HG02763 (cell line): ENCODE results near the gene RPH3AL.
"Not testable (repeated sequence)": the region's sequence is repeated elsewhere in the genome, so short reads cannot be mapped to it uniquely, and the experiment has no call there.

Experiments
- ATAC-seq: cut with Tn5 transposase; IDR thresholded peaks from one replicate; pipeline ENCODE4 v1.9.1; 2021; ENCODE audit warnings: mild to moderate bottlenecking, moderate library complexity; ENCODE audit not compliant: unreplicated experiment

Gene RPH3AL

DNA sequence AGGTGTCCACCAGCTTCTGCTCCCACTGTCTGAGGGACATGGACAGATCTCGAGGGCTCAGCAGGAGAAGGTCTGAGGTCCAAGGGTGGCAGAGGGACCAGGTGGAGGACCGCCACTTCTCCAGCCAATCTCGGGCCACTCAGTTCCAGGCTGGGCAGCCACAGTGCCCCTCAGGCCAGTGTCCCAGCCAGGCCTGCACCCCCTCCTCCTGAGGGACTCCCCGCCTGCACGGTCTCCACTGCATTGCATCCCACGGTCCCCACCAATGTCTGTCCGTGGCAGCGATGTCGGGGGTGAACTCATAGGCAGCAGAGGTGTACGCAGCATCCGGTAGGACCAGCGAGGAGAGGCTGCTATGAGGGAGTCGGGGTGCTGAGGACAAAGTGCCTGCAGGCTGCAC lies 107.0 kb downstream of the RPH3AL start:
- no peak for ATAC-seq

DNA sequence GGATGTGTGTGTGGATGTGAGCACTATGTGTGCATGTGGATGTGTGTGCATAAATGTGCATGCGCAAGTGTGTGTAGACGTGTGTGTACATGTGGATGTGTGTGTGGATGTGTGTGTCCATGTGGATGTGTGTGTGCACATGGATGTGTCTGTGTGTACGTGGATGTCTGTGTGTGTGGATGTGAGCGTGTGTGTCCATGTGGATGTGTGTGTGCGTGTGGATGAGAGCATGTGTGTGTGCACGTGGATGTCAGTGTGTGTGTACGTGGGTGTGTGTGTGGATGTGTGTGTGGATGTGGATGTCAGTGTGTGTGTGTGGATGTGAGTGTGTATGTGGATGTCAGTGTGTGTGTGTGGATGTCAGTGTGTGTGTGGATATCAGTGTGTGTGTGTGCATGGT lies 107.6 kb downstream of the RPH3AL start:
- ATAC-seq: no peak

DNA sequence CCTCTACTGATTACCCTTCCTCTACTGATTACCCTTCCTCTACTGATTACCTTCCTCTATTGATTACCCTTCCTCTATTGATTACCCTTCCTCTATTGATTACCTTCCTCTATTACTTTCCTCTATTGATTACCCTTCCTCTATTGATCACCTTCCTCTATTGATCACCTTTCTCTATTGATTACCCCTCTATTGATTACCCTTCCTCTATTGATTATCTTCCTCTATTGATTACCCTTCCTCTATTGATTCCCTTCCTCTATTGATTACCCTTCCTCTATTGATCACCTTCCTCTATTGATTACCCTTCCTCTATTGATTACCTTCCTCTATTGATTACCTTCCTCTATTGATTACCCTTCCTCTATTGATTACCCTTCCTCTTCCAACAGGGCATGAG lies 108.7 kb downstream of the RPH3AL start:
- ATAC-seq: not testable (repeated sequence)

DNA sequence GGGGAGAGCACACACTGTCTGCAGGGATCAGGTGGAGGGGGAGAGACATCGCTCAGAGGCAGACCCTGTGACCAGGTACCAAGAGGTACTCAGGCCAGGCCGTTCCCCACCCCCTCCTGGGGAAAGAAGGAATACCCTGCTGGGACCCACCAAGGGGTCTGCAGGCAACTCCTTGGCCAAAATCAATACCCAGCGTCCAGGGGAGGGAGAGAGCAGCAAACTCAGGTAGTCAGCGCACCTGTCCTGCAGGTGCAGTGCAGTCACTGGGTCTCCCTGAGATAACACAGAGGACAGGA lies 113.7 kb downstream of the RPH3AL start:
- ATAC-seq: no peak

DNA sequence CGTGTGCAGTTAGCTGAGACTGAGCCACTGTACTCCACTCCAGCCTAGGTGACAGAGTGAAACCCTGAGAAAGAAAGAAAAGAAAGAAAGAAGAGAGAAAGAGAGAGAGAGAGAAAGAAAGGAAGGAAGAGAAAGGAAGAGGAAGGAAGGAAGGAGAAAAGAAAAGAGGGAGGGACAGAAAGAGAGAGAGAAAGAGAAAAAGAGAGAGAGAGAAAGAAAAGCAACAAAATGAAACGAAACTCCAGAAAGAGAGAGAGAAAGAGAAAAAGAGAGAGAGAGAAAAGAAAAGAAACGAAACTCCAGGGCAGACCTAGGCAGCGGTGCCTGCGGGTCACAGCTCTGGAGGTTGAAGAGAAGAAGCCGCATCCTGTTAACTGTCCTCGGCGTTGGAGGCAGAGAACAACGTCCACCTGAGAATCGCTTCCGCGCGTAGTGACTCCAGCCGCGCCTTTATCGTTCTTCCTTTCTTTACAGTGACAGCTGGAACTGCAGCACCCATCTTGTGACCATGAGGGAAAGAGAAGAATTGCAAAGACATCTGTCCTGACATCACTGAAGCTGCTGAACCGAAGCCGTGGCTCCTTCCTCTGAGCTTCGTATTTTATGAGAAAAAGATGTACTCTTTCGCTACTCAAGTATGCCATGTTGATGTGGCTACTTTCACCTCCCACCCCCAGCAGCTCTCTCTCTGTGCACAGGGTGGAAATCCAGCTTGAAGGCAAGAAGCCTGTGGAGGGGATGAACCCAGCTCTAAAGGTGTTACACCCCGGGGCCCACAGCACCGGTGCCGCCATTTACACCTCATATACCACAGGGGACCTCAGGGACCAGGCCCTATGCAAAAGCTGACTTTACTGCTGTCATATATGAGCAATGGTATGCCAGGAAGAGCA lies 114.3 kb downstream of the RPH3AL start:
- no peak for ATAC-seq

DNA sequence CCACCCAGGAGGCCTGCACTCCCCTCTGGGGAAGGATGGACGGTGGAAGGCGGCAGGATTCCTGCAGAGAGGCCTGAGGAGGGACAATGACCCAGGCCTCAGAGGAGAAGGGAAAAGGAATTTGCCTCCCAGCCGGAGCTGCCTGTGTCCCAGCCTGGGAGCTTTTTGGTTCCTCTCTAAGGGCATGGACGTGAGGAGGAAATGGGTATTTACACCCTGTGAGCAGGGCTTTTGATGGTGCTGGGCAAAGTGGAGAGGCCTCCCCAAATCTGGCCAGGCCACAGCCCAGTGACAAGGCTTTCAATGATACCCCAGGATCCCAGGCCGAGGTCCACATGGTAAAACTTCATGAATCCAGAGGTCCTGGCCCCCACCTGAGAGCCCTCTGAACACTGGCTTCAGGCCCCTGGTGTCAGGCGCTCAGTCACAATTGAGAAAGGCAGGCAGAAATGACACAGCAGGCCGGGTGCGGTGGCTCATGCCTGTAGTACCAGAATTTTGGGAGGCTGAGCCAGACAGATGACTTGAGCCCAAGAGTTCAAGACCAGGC lies 115.1 kb downstream of the RPH3AL start:
- no peak for ATAC-seq

DNA sequence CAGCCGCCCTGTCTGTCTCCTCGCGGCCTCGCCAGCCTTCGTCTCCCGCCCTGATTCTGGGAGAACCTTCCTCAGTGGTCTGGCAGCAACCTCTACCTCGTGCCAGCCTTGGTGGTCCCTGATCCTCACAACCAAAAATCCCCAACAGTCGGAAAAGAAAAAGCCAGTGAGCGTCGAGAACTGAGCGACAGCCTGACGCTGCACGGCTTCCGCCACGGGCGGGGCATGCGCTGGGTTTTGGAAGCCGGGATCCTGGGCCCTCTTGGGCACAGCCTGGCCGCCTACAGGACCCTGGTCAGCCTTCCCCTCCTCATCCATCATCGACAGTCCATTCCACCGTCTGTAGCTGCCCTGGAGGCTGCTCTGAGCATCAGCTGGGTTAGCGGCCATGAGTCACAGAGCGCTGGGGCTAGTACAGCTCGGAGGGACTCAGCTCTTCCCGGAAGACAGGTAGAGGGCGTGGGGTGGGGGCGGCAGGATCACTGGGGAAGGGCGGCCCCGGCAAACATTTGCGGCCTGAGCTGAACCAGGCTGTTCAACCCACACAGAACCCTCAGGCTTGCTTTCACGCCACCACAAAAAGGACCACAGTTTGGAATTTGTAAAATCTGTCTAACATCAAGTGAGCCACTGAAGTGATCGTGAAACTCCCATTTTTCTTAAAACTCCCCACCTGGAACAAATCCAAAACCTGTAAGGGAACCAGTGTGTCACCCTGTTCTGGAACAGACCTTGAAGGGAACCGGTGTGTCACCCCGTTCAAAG lies 115.8 kb downstream of the RPH3AL start:
- no peak for ATAC-seq

DNA sequence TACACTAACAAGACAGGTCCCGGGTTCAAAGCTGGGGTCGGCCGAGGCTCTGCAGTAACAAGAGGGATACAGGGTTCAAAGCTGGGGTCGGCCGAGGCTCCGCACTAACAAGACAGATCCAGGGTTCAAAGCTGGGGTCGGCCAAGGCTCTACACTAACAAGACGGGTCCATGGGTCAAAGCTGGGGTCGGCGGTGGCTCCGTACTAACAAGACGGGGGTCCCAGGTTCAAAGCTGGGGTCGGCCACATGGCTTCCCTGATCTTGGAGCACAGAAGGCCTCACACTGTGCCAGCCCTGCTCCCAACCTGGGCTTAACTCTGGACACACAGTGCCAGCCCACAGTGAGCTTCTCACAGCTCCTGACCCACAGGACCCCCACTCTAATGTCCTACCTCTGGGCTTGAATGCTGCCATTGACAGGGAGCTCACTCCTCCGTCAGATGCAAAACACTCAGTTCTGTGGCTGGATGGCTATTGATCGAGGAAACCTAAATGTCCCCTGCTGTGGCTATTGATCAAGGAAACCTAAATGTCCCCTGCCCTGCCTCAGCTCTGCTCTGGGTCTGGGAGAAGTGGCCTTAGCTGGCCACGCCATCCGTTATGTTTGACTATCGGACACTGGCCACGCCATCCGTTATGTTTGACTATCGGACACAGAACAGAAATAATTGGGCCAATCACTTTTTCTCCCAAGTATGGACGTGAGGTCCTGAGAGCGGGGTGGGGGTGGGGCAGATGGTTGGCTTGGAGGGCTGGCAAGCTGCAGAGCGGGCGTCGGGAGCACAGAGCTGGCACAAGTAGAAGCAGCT lies 116.6 kb downstream of the RPH3AL start:
- ATAC-seq: no peak

DNA sequence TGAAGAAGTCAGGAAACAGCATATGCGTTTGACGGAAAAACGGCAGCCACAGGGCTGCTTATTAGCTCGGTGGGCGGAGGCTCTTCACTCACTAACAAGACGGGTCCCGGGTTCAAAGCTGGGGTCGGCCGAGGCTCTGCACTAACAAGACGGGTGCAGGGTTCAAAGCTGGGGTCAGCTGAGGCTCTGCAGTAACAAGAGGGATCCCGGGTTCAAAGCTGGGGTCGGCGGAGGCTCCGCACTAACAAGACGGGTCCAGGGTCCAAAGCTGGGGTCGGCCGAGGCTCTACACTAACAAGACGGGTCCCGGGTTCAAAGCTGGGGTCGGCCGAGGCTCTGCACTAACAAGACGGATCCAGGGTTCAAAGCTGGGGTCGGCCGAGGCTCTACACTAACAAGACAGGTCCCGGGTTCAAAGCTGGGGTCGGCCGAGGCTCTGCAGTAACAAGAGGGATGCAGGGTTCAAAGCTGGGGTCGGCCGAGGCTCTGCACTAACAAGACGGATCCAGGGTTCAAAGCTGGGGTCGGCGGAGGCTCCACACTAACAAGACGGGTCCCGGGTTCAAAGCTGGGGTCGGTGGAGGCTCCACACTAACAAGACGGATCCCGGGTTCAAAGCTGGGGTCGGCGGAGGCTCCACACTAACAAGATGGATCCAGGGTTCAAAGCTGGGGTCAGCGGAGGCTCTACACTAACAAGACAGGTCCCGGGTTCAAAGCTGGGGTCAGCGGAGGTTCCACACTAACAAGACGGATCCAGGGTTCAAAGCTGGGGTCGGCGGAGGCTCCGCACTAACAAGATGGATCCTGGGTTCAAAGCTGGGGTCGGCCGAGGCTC lies 117.4 kb downstream of the RPH3AL start:
- not testable (repeated sequence) for ATAC-seq

DNA sequence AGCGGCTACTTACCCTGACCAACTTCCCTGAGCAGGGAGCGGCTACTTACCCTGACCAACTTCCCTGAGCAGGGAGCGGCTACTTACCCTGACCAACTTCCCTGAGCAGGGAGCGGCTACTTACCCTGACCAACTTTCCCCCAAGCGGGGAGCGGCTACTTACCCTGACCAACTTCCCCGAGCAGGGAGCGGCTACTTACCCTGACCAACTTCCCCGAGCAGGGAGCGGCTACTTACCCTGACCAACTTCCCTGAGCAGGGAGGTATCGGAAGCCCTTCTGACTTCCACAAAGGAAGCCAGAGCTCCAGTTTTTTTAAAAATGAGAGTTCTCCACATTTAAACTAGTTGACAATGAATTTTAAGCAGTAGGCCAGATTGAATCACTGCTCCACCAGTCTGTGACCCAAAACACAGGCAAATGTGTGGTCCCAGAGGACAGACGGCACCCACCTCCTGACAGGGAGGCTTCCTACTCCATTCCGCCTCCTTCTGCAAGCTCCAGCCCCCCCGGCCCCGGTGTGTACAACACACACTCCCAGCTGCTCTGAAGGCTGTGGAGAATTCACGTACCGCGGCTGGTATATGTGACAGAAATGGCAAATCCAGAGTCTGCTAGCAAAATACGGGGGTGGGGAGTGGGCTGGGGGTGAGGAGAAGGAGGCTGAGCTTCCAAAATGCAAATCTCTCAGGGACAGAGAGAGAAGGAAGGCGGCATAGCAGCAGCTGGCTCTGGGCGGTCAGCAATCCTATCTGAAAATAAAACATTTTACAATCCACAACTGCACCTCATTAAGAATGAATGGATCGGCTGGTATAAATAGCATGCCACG lies 118.2 kb downstream of the RPH3AL start:
- ATAC-seq: not testable (repeated sequence)

DNA sequence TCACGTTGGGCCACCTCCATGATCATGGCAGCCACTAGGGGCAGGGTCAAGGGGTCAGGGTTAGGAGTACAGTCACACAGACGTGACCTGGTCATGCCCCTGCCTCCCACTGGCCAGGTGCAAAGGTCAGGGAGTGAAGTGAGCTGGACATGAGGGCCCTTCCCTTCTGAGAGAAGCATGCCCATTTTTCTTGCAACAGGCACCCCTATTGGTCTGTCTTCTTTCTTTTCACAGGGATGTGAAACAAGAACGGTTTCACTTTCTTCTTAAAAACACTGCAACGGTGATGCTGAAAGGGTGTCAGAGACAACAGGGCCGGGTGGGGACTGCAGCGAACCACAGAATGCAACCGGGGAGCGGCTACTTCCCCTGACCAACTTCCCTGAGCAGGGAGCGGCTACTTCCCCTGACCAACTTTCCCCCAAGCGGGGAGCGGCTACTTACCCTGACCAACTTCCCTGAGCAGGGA lies 119.1 kb downstream of the RPH3AL start:
- ATAC-seq: no peak

DNA sequence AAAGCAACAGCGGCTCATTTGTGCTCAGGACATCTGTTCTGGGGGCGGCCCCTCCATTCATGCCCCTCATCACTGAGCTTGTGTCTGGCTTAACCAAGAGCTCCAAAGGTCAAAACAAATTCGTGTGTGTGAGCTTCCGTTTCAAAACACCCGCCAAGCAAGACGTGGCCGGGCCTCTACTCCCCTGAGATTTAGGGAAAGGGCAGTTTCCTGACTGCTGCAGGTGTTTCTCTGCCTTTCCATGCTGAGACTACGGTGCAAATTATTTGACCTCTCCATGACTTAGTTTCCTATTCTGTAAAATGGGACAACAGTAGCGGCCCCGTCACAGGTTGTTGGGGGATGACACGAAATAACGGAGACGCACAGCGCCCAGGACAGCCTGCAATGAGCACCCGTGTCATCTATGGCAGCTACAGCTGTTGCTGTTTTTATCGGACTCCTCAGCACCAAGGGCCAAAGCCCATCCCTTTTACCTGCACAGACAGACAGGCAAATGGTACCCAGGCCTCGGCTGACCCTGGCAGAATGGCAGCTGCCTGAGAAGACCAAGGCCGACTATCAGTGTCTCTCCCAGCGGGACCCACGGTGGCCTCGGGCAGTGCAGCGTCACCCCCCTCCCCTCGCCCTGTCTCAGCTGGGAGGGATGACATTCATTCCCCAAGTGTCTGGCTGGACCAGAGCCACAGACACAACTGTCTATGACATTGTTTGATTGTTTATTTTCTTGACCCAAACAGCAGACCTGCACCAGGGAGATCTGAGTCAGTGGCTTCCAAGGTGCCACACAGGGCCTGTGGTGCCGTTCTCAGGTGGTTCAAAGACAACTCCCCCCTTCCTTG lies 120.4 kb downstream of the RPH3AL start:
- ATAC-seq: no peak

DNA sequence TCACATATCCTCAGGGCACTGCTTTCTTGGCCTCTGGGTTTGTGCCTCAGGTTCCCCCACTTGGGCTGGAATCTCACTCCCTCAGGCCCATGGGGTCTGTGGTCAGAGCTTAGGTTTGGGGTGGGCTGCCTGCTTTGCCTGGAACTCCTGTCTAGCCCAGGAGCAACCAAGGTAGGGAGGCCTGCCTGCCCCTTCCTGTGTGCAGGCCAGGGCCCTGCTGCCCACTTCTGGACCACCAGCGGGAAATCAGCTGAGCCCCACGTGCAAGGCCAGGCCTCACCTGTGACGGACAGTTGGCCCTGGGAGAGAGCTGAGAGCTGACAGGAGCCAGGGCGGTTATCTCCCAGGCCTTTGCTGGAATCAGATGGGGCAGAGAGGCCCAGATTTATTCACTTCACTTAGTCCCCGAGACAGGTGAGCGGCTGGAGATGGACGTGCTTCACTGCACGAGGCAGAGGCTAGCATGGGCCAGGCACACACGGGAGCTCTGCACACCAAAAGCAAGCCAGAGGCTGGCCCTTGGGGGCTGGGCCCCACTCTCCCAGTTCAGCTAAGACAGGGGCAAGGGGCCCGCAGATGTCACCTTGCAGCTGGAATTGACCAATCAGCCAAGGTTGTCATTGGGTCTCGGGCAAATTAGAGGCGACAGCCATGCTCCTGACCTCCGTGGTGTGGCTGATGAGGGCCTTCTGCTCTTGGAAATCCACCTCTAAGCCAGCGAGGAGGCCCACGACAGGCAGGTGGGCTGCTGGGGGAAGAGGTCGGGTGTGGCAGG lies 121.2 kb downstream of the RPH3AL start:
- ATAC-seq: no peak

DNA sequence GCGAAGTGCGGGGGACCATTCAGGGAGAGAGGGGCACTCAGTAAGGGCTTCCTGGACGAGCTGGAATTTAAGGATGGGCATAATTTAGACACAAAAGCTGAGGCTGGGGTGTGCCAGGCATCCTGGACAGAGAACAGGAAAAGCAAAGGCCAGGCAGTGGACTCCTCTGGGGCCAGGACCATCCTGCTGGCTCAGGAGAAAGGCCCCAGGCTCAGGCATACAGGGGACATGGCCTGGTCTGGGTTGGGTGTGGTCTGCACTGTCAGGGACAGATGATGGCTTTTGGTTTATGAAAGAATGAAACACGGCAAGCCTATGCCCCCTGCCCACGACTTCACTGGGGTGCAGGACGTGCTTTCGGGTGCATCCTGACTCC lies 122.2 kb downstream of the RPH3AL start:
- ATAC-seq: no peak

DNA sequence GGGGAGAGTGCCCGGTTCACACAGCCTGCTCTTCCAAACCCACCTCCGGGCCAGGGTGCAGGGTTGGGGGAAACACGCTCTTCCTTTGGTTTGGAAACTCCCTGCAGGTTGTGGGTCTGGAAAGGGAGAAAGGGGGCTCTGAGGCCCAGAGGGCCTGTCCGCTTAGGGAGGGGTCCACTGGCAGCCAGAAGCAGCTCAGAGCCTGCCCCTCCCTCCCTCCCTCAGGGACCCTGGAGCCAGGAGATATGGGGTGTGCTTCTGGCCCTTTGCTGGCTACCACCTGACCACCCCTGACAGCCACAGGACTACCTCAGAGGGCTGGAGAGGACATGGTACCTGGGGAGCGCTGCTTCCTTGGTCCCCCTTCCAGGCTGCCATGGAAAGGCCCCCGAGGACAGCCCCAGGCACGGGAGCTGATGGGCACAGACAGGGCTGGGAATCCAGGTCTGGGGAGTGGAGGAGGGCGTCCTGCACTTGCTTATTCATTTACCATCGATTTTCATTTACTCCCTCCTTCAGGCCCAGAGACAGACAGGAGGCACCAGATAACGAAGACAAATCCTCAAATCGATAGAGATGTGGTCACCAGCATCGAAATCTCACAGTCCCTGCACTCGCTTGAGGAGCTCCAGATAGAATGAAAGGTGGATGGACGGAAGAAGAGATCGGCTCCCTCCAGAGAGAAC lies 122.8 kb downstream of the RPH3AL start:
- no peak for ATAC-seq

DNA sequence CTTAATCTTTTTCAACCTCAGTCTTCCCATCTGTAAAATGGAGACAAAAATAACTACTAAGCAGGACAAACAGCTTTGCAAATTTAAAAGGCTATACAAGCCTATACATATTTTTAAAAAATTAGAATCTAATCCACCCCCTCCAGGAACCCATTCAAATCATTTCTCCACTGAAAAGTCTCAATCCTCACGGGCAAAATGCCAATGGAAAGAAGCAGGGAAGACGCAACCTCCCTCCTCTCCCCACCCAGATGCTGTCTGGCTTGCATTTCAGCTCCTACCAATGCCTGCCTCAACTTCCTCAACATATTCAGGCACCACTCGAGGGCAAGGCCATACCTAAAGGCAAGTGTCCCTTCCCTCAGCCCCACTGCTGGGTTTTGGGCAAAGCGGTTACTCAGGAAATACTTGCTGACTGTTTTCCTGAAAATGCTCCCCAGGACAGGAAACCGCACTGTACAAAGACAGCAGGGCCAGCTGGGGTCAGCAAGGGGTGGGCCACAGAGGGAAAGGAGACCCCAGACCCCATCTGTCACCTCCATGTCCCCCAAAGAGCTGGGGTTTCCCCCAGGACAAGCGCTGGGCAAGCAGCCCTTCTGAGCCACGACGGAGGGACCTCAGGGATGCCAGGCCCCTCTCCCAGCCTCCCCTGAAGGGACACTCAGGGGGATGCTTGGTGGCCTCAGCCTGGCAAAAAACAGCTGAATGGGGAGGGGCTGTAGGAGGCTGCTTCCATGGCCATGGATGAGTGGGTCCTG lies 123.5 kb downstream of the RPH3AL start:
- no peak for ATAC-seq
